GM12878 (cell line): ENCODE measurements around the gene PRPSAP1. TPM values are rescaled to one million over a fixed set of nuclear protein-coding genes. Genes with fewer than 3 reads are reported as not detected.

Source experiments
- CHD1 ChIP-seq: IDR thresholded peaks from 2 replicates; pipeline ENCODE4 v1.6.1; 2012; ENCODE audit warnings: low read depth, low read length, improper control_type of control experiment
- MYC ChIP-seq: IDR thresholded peaks from 2 replicates; pipeline ENCODE4 v1.6.1; 2011; ENCODE audit warnings: mild to moderate bottlenecking, low read length, moderate library complexity, inconsistent platforms; ENCODE audit not compliant: insufficient read depth, insufficient replicate concordance, insufficient read length, severe bottlenecking
- SIX5 ChIP-seq: IDR thresholded peaks from 2 replicates; pipeline ENCODE4 v1.6.1; 2011; ENCODE audit warnings: mild to moderate bottlenecking, low read depth, low read length, moderate library complexity; ENCODE audit not compliant: severe bottlenecking
- SP1 ChIP-seq: IDR thresholded peaks from one replicate; pipeline ENCODE4 v1.6.1; 2011; ENCODE audit warnings: low read depth, low read length
- TARDBP ChIP-seq: IDR thresholded peaks from 2 replicates; pipeline ENCODE4 v1.6.1; 2016; ENCODE audit warnings: borderline replicate concordance
- polyA plus RNA-seq, 11 experiments: library from polyadenylated mRNA; depleted of rRNA in 4 of 11; unstranded in 6 of 11; stranded (reverse) in 5 of 11; fragments of >200 nt; fragmentation: Nextera tagmentation in 4 of 11; fragmentation: Illumina TruSeq in 1 of 11; extraction: Ambion mirVana in 4 of 11; extraction: Trizol in 1 of 11; gene quantifications; 1 replicate in 1 of 11; 2 replicates in 10 of 11; pipeline versions ENCODE4 v1.2.1 to v1.2.3, GENCODE V29; 2011 to 2016; ENCODE audit warnings: inconsistent platforms in 2 of 11, missing spikeins in 2 of 11, low read depth in 1 of 11
- total RNA-seq, 4 experiments: library from RNA; depleted of rRNA in 3 of 4; stranded (reverse); fragments of >200 nt in 3 of 4; fragmentation: Illumina TruSeq in 1 of 4; extraction: Trizol in 1 of 4; gene quantifications; 2 replicates each; pipeline versions ENCODE4 v1.2.1 to v1.2.3, GENCODE V29; 2013 to 2021
- TF ChIP-seq, protein P1 (sequence below): IDR thresholded peaks from 2 replicates; pipeline ENCODE4 v1.6.1; 2012; ENCODE audit warnings: mild to moderate bottlenecking, low read depth, low read length

The PRPSAP1 gene
- total and polyA plus RNA-seq, 10 of the 15 experiments (the other 5 are each of a cell fraction or from before 2014, with no cell fraction given) = 15.8 to 84.2 (median 44.2) TPM

GRCh38 chr17:76272541-76273444 lies 80.9 kb downstream of the PRPSAP1 start (continued):
- TF ChIP-seq SIX5 = no peak
- no peak for TF ChIP-seq TARDBP
- TF ChIP-seq, protein P1, sequence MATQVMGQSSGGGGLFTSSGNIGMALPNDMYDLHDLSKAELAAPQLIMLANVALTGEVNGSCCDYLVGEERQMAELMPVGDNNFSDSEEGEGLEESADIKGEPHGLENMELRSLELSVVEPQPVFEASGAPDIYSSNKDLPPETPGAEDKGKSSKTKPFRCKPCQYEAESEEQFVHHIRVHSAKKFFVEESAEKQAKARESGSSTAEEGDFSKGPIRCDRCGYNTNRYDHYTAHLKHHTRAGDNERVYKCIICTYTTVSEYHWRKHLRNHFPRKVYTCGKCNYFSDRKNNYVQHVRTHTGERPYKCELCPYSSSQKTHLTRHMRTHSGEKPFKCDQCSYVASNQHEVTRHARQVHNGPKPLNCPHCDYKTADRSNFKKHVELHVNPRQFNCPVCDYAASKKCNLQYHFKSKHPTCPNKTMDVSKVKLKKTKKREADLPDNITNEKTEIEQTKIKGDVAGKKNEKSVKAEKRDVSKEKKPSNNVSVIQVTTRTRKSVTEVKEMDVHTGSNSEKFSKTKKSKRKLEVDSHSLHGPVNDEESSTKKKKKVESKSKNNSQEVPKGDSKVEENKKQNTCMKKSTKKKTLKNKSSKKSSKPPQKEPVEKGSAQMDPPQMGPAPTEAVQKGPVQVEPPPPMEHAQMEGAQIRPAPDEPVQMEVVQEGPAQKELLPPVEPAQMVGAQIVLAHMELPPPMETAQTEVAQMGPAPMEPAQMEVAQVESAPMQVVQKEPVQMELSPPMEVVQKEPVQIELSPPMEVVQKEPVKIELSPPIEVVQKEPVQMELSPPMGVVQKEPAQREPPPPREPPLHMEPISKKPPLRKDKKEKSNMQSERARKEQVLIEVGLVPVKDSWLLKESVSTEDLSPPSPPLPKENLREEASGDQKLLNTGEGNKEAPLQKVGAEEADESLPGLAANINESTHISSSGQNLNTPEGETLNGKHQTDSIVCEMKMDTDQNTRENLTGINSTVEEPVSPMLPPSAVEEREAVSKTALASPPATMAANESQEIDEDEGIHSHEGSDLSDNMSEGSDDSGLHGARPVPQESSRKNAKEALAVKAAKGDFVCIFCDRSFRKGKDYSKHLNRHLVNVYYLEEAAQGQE = no peak
- no peak for TF ChIP-seq MYC
- no peak for TF ChIP-seq CHD1
- peak; percentile 50 for TF ChIP-seq SP1
- TF ChIP-seq, all 136 proteins: peak for 32
